H9 (cell line): ENCODE measurements around the gene OR2AG1. TPM values are rescaled to one million over a fixed set of nuclear protein-coding genes. Genes with fewer than 3 reads are reported as not detected.

Experiments
- DNase-seq: peaks from one replicate; pipeline ENCODE4 v3.0.0-alpha.2; 2017
- H2AFZ ChIP-seq: one replicate; pipeline ENCODE4 v1.6.1; 2013; ENCODE audit warnings: mild to moderate bottlenecking, low read length, control low read depth, moderate library complexity
- H2AK5ac ChIP-seq: 2 replicates; pipeline ENCODE4 v1.6.1; 2013; ENCODE audit warnings: low read length, control low read depth, mixed read lengths; ENCODE audit not compliant: insufficient read length
- H2BK120ac ChIP-seq: one replicate; pipeline ENCODE4 v1.6.1; 2013; ENCODE audit warnings: low read depth, mild to moderate bottlenecking, low read length, control low read depth, inconsistent platforms; ENCODE audit not compliant: poor library complexity, severe bottlenecking
- H2BK12ac ChIP-seq: 2 replicates; pipeline ENCODE4 v1.6.1; 2013; ENCODE audit warnings: low read length, control low read depth, mixed read lengths, low read depth; ENCODE audit not compliant: insufficient read length
- H2BK15ac ChIP-seq: 2 replicates; pipeline ENCODE4 v1.6.1; 2013; ENCODE audit warnings: low read depth, low read length, control low read depth
- H2BK20ac ChIP-seq: one replicate; pipeline ENCODE4 v1.6.1; 2013; ENCODE audit warnings: low read depth, mild to moderate bottlenecking, low read length, control low read depth, inconsistent platforms; ENCODE audit not compliant: poor library complexity, severe bottlenecking
- H2BK5ac ChIP-seq: 2 replicates; pipeline ENCODE4 v1.6.1; 2013; ENCODE audit warnings: low read length, control low read depth, mixed read lengths; ENCODE audit not compliant: insufficient read length
- H3K14ac ChIP-seq: 2 replicates; pipeline ENCODE4 v1.6.1; 2013; ENCODE audit warnings: low read length, control low read depth; ENCODE audit not compliant: insufficient read depth
- H3K18ac ChIP-seq: 2 replicates; pipeline ENCODE4 v1.6.1; 2013; ENCODE audit warnings: low read depth, mild to moderate bottlenecking, mixed read lengths, low read length, control low read depth; ENCODE audit not compliant: insufficient read length
- H3K23ac ChIP-seq: 2 replicates; pipeline ENCODE4 v1.6.1; 2013; ENCODE audit warnings: low read length, control low read depth, mixed read lengths, low read depth; ENCODE audit not compliant: insufficient read length
- H3K23me2 ChIP-seq: 2 replicates; pipeline ENCODE4 v1.6.1; 2013; ENCODE audit warnings: low read depth, mild to moderate bottlenecking, mixed read lengths, low read length, control low read depth; ENCODE audit not compliant: insufficient read length, poor library complexity, severe bottlenecking
- H3K27ac ChIP-seq: 2 replicates; pipeline ENCODE4 v1.5.1; 2013; ENCODE audit warnings: low read length, control low read depth, mixed read lengths, low read depth; ENCODE audit not compliant: insufficient read length
- H3K27me3 ChIP-seq: 2 replicates; pipeline ENCODE4 v1.6.1; 2013; ENCODE audit warnings: low read length, control low read depth, inconsistent platforms; ENCODE audit not compliant: insufficient read depth
- H3K4ac ChIP-seq: 2 replicates; pipeline ENCODE4 v1.6.1; 2013; ENCODE audit warnings: low read depth, mild to moderate bottlenecking, control low read depth, inconsistent platforms, low read length, moderate library complexity
- H3K4me1 ChIP-seq: 2 replicates; pipeline ENCODE4 v1.6.1; 2013; ENCODE audit warnings: low read length, control low read depth, inconsistent platforms; ENCODE audit not compliant: insufficient read depth
- H3K4me2 ChIP-seq: 2 replicates; pipeline ENCODE4 v1.6.1; 2013; ENCODE audit warnings: low read length, control low read depth, mixed read lengths; ENCODE audit not compliant: insufficient read length, insufficient read depth
- H3K56ac ChIP-seq: 2 replicates; pipeline ENCODE4 v1.6.1; 2013; ENCODE audit warnings: low read depth, mild to moderate bottlenecking, mixed read lengths, low read length, control low read depth; ENCODE audit not compliant: insufficient read length
- H3K79me1 ChIP-seq: 2 replicates; pipeline ENCODE4 v1.6.1; 2013; ENCODE audit warnings: low read depth, mild to moderate bottlenecking, moderate library complexity, low read length, control low read depth, inconsistent platforms; ENCODE audit not compliant: insufficient read depth, poor library complexity, severe bottlenecking
- H3K79me2 ChIP-seq: 2 replicates; pipeline ENCODE4 v1.6.1; 2013; ENCODE audit warnings: low read length, control low read depth, inconsistent platforms; ENCODE audit not compliant: insufficient read depth
- H3K9ac ChIP-seq: 2 replicates; pipeline ENCODE4 v1.6.1; 2013; ENCODE audit warnings: low read length, control low read depth, mixed read lengths; ENCODE audit not compliant: insufficient read length; ENCODE audit errors: extremely low read depth
- H3K9me3 ChIP-seq: one replicate; pipeline ENCODE4 v1.6.1; 2013; ENCODE audit warnings: low read depth, low read length, inconsistent platforms; ENCODE audit not compliant: control insufficient read depth
- H3T11ph ChIP-seq: one replicate; pipeline ENCODE4 v1.6.1; 2013; ENCODE audit warnings: mild to moderate bottlenecking, low read length, control low read depth, inconsistent platforms
- H4K20me1 ChIP-seq: one replicate; pipeline ENCODE4 v1.6.1; 2013; ENCODE audit not compliant: control insufficient read depth, insufficient read length, insufficient read depth
- H4K5ac ChIP-seq: 2 replicates; pipeline ENCODE4 v1.6.1; 2013; ENCODE audit warnings: low read depth, mild to moderate bottlenecking, mixed read lengths, low read length, control low read depth; ENCODE audit not compliant: insufficient read length
- H4K8ac ChIP-seq: replicated peaks from 2 replicates; pipeline ENCODE4 v1.6.1; 2013; ENCODE audit warnings: low read length, control low read depth, mixed read lengths, low read depth; ENCODE audit not compliant: insufficient read length
- H4K91ac ChIP-seq: 2 replicates; pipeline ENCODE4 v1.6.1; 2013; ENCODE audit warnings: low read depth, mild to moderate bottlenecking, moderate library complexity, mixed read lengths, low read length, control low read depth; ENCODE audit not compliant: insufficient read length
- H3K27ac Mint-ChIP-seq, 3 experiments: 2 replicates in 2 of 3; 3 replicates in 1 of 3; pipeline ENCODE4 v1.8.0; 2020 to 2021; ENCODE audit warnings: mixed read lengths in 3 of 3, mild to moderate bottlenecking in 1 of 3, moderate library complexity in 1 of 3
- H3K27me3 Mint-ChIP-seq: 2 replicates; pipeline ENCODE4 v1.8.0; 2021; ENCODE audit warnings: low read depth, mild to moderate bottlenecking, moderate library complexity, mixed read lengths
- H3K36me3 Mint-ChIP-seq, 3 experiments: 2 replicates in 2 of 3; 3 replicates in 1 of 3; pipeline ENCODE4 v1.8.0; 2020 to 2021; ENCODE audit warnings: low read depth in 3 of 3, mixed read lengths in 3 of 3; ENCODE audit not compliant: insufficient read depth in 1 of 3
- H3K4me1 Mint-ChIP-seq, 2 experiments: 2 replicates each; pipeline ENCODE4 v1.8.0; 2020; ENCODE audit warnings: mixed read lengths in 2 of 2
- H3K4me3 Mint-ChIP-seq, 2 experiments: 2 replicates in 1 of 2; 3 replicates in 1 of 2; pipeline ENCODE4 v1.8.0; 2020 to 2021; ENCODE audit warnings: mild to moderate bottlenecking in 2 of 2, mixed read lengths in 2 of 2, moderate library complexity in 1 of 2
- H3K9me3 Mint-ChIP-seq, 2 experiments: 2 replicates in 1 of 2; 3 replicates in 1 of 2; pipeline ENCODE4 v1.8.0; 2020; ENCODE audit warnings: mild to moderate bottlenecking in 2 of 2, mixed read lengths in 2 of 2, moderate library complexity in 1 of 2
- CTCF ChIP-seq: fragments of 200-600 bp; sonication (generic); conservative IDR thresholded peaks from 3 replicates; pipeline ENCODE4 v1.8.0; 2021; ENCODE audit warnings: antibody characterized with exemption, mild to moderate bottlenecking
- WGBS: extraction: QIAGEN DNeasy Blood & Tissue Kit; methylation state at CpG from one replicate; pipeline ENCODE4 v1.1.7; 2013; ENCODE audit warnings: missing lambda C conversion rate, low lambda C conversion rate, mixed read lengths; ENCODE audit not compliant: insufficient read length; ENCODE audit errors: extremely low coverage; 5-methylcytosine and 5-hydroxymethylcytosine counted together
- total RNA-seq: library from RNA; stranded (reverse); gene quantifications from 2 replicates; pipeline ENCODE4 v1.2.1, GENCODE V29; 2021

OR2AG1 gene
- total RNA-seq, 1 experiment from 2014 or later, result not detected

GRCh38 chr11:6733326-6734275 lies 49.2 kb upstream of the OR2AG1 start:
- Histone ChIP-seq H3K56ac (no peak overlapping the region), H2BK5ac (no peak overlapping the region), H3K27me3 (no peaks in the 10 kb centered on the region), H3K27ac (no peak overlapping the region), H2BK20ac (no peak overlapping the region), H2AK5ac (no peak overlapping the region), H3K4ac (no peak overlapping the region), H3T11ph (no peak overlapping the region), H2AFZ (no peak overlapping the region), H2BK120ac (no peak overlapping the region), H3K18ac (no peak overlapping the region), H3K9me3 (no peaks in the 10 kb centered on the region), H4K20me1 (no peaks in the 10 kb centered on the region), H4K5ac (no peak overlapping the region), H3K23ac (no peak overlapping the region), H3K4me1 (no peaks in the 10 kb centered on the region), H3K14ac (no peak overlapping the region), H4K91ac (no peak overlapping the region), H3K79me1 (no peaks in the 10 kb centered on the region), H3K79me2 (no peaks in the 10 kb centered on the region), H4K8ac (no peak overlapping the region), H2BK15ac (no peak overlapping the region), H2BK12ac (no peak overlapping the region), H3K4me2 (no peak overlapping the region), H3K9ac (no peak overlapping the region), H3K23me2 (no peaks in the 10 kb centered on the region)
- H3K4me3 Mint-ChIP-seq, result no peak overlapping the region
- no peak for DNase-seq
- H3K27ac Mint-ChIP-seq, result no peak overlapping the region
- peaks cover under 1% of the 10 kb centered on the region for H3K27me3 Mint-ChIP-seq
- H3K4me1 Mint-ChIP-seq, result no peaks in the 10 kb centered on the region
- no peaks in the 10 kb centered on the region for H3K9me3 Mint-ChIP-seq
- TF ChIP-seq CTCF, result no peak
- WGBS, result no CpG with 5 or more reads among the region's 3 CpGs
- no peaks in the 10 kb centered on the region for H3K36me3 Mint-ChIP-seq
